Glomerular endothelial cell (primary cell): ENCODE data around the gene ANKS1A. TPM values are rescaled to one million over a fixed set of nuclear protein-coding genes. Genes with fewer than 3 reads are reported as not detected.
"Not testable (repeated sequence)": the region's sequence is repeated elsewhere in the genome, so short reads cannot be mapped to it uniquely, and the experiment has no call there.

Source experiments
- DNase-seq: peaks from one replicate; pipeline ENCODE4 v3.0.0-alpha.2; 2011; ENCODE audit warnings: low read depth, low spot score; ENCODE audit errors: extremely low read depth
- total RNA-seq: library from RNA; depleted of rRNA; stranded (reverse); fragments of >200 nt; gene quantifications from 2 replicates; pipeline ENCODE4 v1.2.3, GENCODE V29; 2015

The ANKS1A gene
- total RNA-seq, 1 donor from 2014 or later, result 21.5 TPM

- DNase-seq, result no peak
Measured at GRCh38 chr6:35089935-35090505, 201.0 kb downstream of the ANKS1A start.

GRCh38 chr6:35090734-35091133, 201.7 kb downstream of the ANKS1A start:
- no peak for DNase-seq

DNA sequence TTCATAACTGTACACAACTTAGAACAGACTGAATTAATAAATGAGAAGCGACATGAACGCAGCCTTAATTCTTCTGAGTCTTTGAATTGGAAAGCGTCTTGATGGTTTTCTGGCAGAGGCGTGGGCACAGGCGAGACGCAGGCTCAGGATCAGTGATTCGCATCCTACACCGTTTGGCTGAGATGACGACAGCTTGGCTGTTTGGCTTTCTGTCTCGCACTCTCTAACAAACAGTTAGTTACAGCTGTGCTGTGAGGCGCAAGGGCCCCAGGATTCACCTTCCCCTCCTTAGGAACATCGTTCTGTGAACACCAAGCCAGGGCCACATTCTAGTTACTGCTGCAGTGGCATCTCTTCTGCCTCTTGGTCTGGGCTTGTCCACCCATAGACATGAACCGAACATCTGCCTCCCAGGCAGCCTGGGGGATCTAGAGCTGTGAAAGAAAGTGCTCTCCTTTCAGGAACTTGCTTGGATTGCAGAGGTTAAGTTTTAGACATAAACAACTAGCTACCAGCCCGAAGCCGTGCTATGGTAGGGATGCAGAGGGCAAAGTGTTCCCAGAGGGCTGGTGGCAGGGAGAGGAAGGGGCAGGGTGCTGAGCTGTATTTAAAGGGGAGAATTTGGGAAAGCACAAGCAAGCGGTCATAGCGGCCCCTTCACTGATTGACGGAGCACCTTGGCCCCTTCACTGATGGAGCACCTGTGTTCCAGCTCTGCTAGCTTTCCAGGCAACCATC, 202.5 kb downstream of the ANKS1A start:
- DNase-seq, result no peak

DNA sequence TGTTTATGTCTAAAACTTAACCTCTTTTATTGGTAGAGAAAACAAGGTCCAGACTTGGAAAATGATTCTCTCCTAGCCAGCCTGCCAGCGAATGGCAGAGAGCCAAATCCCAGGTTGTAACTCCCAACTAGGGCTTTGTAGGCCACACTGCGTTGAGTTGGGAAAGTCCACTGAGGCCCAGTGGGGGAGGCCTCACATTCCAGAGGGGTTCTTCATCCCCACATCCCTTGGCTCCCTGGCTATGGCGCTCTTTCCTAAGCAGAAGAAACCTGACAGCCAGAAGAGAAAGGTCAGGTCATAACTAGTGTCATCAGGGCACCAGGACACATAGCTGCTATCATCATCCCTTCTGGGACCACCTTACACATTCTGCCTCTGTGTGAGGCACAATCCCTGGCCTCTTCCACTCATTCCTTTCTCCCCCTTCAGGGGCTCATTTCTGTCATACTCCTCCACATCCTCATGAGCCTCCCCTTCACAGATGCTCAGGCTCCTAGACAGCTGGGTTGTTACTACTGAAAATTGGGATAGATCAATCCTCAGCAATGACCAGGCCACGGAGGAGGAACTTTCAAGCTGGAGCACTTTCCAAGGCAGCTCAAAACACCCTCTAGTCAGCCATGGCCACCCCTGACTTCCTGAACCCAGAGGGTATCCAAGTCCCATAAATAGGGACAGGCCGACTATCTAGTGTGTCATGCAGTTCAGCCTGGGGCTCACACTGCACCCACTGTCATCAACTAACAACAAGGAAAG, 203.5 kb downstream of the ANKS1A start:
- no peak for DNase-seq

DNA sequence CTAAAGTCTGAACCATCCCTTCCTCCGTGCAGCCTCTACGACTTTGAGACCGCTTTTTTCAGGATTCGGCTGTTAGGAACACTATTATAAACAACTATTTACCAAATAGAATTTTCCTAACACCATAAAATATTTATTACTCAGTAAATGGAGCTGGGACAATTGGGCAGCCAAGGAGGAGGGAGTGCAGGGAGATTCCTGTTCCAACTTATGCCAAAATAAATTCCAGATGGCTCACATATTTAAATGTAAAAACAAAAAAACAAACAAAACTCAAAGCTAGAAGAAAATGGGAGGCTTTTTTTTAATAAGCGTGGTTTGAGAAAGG, 204.0 kb downstream of the ANKS1A start:
- DNase-seq, result no peak

GRCh38 chr6:35093783-35094182, 204.7 kb downstream of the ANKS1A start:
- DNase-seq, result no peak

DNA sequence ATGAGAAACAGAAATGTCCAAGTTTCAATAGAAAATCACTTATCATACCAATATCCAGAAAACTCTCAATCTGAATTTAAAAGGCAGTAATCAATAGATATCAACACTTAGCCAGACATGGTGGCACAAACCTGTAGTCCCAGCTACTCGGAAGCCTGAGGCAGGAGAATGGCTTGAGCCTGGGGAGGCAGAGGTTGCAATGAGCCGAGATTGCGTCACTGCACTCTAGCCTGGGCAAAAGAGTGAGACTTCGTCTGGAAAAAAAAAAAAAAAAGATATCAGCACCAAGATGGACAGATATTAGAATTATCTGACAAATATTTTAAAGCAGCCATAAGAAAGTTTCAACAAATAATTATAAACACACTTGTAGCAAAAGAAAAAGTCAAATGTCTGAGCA, 205.1 kb downstream of the ANKS1A start:
- DNase-seq, result no peak

DNA sequence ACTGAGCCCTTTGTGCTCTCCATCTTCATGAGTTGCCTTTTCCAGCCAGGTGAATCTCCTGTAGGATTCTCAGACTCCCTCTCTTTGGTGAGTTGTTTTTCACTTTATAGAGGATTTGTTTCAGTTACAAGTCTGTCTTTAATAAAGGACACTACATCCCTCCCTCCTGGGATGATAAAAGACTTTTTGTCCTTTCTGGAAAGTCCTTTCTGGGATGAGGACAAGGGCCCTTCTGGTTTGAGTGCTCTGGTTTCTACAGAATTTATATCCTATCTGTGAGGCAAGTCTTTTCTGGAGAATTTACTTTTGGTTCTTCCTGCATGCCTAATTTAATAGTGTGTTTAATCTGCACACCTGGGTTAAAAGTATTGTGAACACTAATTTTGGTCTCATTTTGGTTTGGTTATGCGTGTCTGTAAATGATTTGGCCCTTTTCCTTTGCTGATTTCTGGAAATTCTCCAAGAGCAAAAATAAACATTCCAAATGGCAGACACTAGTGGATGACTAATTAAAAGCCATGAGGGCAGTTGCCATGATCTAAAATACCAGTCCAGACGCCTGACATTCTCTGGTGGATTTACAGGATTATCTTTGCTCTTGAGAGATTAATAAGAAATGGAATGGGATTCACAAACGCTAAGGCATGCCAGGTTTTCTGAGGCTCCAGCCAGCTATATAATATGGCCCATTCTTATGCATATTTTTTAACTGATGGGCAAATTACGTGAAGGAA, 207.2 kb downstream of the ANKS1A start:
- peak; percentile 31 for DNase-seq

GRCh38 chr6:35099116-35099515, 210.1 kb downstream of the ANKS1A start:
- no peak for DNase-seq

DNA sequence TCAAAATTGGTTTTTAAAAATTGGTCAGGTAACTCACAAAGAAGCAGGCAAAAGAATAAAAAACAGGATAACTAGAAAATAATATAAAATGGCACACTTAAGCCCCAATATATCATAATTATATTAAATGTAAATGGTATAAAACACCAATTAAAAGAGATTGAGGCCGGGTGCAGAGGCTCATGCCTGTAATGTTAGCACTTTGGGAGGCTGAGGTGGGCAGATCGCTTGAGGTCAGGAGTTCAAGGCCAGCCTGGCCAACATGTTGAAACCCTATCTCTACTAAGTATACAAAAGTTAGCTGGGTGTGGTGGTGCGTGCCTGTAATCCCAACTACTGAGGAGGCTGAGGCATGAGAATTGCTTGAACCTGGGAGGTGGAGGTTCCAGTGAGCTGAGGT, 216.0 kb downstream of the ANKS1A start:
- DNase-seq, result no peak

GRCh38 chr6:35106061-35106460, 217.0 kb downstream of the ANKS1A start:
- DNase-seq, result not testable (repeated sequence)

- not testable (repeated sequence) for DNase-seq
Measured at GRCh38 chr6:35107208-35107607, 218.2 kb downstream of the ANKS1A start.

DNA sequence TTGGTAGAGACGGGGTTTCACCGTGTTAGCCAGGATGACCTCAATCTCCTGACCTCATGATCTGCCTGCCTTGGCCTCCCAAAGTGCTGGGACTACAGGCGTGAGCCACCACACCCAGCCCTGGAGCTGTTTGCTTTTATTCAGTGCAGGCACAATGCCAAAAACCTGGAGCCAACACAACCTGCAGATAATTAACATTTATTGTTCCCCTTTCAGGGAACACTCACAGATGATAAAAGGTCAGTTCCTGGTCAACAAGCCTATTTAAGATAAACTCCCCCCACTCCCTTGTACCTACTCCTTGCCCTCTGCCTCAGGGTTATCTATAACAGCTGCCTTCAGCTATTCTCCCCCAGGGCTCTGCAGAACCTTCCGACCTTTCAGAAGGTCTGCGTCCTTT, 218.7 kb downstream of the ANKS1A start:
- not testable (repeated sequence) for DNase-seq

DNA sequence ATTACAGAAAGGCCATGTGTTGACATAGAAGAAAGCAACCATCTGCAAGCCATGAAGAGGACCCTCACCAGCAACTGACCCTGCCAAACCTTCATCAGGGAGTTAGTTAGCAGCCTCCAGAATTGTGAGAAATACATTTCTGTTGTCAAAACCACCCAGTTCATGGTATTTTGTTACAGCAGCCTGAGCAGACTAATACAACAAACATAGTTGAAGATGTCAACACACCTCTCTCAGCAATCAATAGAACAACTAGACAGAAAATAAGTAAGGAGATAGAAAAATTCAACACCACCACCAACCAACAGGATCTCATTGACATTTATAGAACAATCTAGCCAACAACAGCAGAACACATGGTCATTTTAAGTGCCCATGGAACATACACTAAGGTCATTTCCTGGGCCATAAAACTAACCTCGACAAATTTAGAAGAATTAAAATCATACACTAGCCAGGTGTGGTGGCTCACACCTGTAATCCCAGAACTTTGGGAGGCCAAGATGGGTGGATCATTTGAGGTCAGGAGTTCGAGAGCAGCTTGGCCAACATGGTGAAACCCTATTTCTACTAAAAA, 219.3 kb downstream of the ANKS1A start:
- DNase-seq, result no peak

- no peak for DNase-seq
Measured at GRCh38 chr6:35120746-35121145, 231.7 kb downstream of the ANKS1A start.

- DNase-seq, result no peak
Measured at GRCh38 chr6:35124356-35124755, 235.3 kb downstream of the ANKS1A start.

DNA sequence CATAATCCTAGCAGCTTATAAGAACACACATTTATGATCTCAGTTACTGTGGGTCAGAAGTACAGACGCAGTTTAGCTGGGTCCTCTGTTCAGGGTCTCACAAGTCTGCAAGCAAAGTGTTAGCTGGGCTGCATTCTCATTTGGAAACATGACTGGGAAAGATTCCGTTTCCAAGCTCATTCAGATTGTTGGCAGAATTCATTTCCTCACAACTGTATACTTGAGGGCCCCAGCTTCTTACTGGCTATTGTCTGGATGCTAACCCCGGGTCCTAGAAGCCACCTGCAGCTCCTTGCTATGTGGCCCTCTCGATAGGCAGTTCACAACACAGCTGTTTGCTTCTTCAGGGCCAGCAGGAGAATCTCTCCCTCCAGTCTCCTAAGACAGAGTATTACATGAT, 239.0 kb downstream of the ANKS1A start:
- no peak for DNase-seq

DNA sequence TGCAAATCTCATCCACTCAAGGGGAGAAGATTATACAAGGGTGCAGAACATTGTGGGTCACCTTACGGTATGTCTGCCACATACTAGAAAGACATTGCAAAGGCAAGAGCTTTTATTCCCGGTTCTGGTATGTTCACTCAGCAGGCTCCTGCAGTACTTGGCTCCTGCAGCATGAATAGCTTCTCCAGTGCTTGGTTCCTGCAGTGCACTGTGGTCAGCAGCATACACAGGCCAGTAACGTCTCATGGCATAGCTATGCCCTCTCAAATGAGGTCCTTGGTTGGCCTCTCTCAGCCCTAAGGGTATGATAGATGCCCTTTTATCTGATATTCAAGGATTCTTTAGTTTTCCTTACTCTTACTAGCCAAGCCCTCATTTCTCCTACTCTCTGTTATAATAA, 239.4 kb downstream of the ANKS1A start:
- DNase-seq, result no peak

- no peak for DNase-seq
Measured at GRCh38 chr6:35136185-35136584, 247.1 kb downstream of the ANKS1A start.

DNA sequence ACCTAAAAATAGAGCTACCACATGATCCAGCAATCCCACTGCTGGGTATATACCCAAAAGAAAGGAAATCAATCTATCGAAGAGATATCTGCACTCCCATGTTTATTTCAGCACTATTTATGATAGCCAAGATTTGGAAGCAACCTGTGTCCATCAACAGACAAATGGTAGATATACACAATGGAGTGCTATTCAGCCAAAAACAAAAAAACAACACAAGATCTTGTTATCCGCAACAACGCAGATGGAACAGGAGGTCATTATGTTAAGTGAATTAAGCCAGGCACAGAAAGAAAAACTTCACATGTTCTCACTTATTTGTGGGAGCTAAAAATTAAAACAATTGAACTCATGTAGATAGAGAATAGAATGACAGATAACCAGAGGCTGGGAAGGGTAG, 249.1 kb downstream of the ANKS1A start:
- not testable (repeated sequence) for DNase-seq

- DNase-seq, result no peak
Measured at GRCh38 chr6:35139470-35139869, 250.4 kb downstream of the ANKS1A start.
